Body of pancreas (tissue), 4 donors: ENCODE data around the gene DKK3.

Source experiments
- POLR2A ChIP-seq, 3 donors: fragments of 450-650 bp; IDR thresholded peaks; one replicate each; pipeline ENCODE4 v1.6.1; 2016; ENCODE audit warnings: antibody characterized with exemption in 3 of 3, mild to moderate bottlenecking in 2 of 3
- TF ChIP-seq, protein P1 (sequence below), 7 experiments: fragments of 450-650 bp in 4 of 7; fragments of 200-600 bp in 3 of 7; sonication (generic) in 3 of 7; IDR thresholded peaks; one replicate each; pipeline ENCODE4 v1.5.1; 2016 to 2019; ENCODE audit warnings: antibody characterized with exemption in 7 of 7

DNA sequence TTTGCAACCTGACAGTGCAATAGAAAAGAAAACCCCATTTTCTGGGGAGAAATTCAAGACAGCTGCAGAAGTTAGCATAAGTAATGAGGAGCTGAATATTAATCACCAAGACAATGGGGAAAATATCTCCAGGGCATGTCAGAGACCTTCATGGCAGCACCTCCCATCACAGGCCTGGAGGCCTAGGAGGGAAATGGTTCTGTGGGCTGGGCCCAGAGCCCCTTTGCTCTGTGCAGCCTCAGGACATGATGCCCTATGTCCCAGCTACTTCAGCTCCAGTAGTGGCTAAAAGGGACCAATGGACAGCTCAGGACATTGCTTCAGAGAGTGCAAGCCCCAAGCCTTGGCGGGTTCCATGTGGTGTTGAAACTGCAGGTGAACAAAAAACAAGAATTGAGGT, 14.6 kb upstream of the DKK3 start:
- no peak for TF ChIP-seq POLR2A (IDR thresholded peaks at IDR 0.05)
- TF ChIP-seq, protein P1, sequence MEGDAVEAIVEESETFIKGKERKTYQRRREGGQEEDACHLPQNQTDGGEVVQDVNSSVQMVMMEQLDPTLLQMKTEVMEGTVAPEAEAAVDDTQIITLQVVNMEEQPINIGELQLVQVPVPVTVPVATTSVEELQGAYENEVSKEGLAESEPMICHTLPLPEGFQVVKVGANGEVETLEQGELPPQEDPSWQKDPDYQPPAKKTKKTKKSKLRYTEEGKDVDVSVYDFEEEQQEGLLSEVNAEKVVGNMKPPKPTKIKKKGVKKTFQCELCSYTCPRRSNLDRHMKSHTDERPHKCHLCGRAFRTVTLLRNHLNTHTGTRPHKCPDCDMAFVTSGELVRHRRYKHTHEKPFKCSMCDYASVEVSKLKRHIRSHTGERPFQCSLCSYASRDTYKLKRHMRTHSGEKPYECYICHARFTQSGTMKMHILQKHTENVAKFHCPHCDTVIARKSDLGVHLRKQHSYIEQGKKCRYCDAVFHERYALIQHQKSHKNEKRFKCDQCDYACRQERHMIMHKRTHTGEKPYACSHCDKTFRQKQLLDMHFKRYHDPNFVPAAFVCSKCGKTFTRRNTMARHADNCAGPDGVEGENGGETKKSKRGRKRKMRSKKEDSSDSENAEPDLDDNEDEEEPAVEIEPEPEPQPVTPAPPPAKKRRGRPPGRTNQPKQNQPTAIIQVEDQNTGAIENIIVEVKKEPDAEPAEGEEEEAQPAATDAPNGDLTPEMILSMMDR (IDR thresholded peaks at IDR 0.05) = no peak
